Chondrocyte (in vitro differentiated cells): Measurements from ENCODE around the gene SUGCT. TPM values are rescaled to one million over a fixed set of nuclear protein-coding genes. Genes with fewer than 3 reads are reported as not detected.
A peak's percentile ranks its signal among the peaks of the same experiment; 100 is the strongest.

Experiments
- DNase-seq: peaks from one replicate; pipeline ENCODE4 v3.0.0; 2021; ENCODE audit warnings: mixed read lengths, low spot score
- H3K27ac Mint-ChIP-seq: one replicate; pipeline ENCODE4 v1.8.0; 2021; ENCODE audit warnings: mild to moderate bottlenecking, moderate library complexity, mixed read lengths; ENCODE audit not compliant: unreplicated experiment
- H3K27me3 Mint-ChIP-seq: 2 replicates; pipeline ENCODE4 v1.8.0; 2021; ENCODE audit warnings: low read depth, mixed read lengths
- H3K36me3 Mint-ChIP-seq: 2 replicates; pipeline ENCODE4 v1.8.0; 2021; ENCODE audit warnings: low read depth, mixed read lengths
- H3K4me1 Mint-ChIP-seq: 2 replicates; pipeline ENCODE4 v1.8.0; 2021; ENCODE audit warnings: low read depth, mild to moderate bottlenecking, mixed read lengths
- H3K4me3 Mint-ChIP-seq: one replicate; pipeline ENCODE4 v1.8.0; 2021; ENCODE audit warnings: mild to moderate bottlenecking, moderate library complexity, mixed read lengths; ENCODE audit not compliant: unreplicated experiment
- H3K9me3 Mint-ChIP-seq: 2 replicates; pipeline ENCODE4 v1.8.0; 2021; ENCODE audit warnings: low read depth, mixed read lengths
- total RNA-seq: library from RNA; stranded (reverse); gene quantifications from 3 replicates; pipeline ENCODE4 v1.2.1, GENCODE V29; 2021
- TF ChIP-seq, protein P1 (sequence below): fragments of 200-600 bp; sonication (generic); IDR thresholded peaks from 2 replicates; pipeline ENCODE4 v1.5.0; 2021; ENCODE audit warnings: antibody characterized with exemption, mild to moderate bottlenecking, moderate library complexity

SUGCT gene
- total RNA-seq, 1 donor from 2014 or later = 34.4 TPM

DNA sequence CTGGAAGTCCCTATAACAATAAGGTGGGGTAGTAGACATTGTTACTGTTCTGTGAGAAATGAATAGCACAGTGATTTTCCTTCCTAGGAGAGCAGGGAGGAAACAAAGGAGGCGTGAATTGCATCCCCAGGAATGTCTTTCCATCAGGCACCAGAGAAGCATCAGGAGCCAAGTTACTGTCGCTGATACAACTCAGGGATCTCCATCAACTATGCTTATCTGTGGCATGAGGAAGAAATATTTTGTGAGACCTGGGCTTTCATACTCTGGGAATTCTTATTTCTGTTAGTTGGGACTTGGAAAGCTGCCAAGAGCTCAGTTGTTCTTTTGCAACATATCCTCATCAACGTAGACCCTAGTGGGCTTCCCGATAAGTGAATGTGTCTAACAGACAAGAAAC lies 622.3 kb downstream of the SUGCT start:
- H3K9me3 Mint-ChIP-seq = no peaks in the 10 kb centered on the region
- peaks cover 2% of the 10 kb centered on the region for H3K36me3 Mint-ChIP-seq
- H3K27ac Mint-ChIP-seq = no peak overlapping the region
- no peak overlapping the region for H3K4me3 Mint-ChIP-seq
- DNase-seq = no peak
- TF ChIP-seq, protein P1, sequence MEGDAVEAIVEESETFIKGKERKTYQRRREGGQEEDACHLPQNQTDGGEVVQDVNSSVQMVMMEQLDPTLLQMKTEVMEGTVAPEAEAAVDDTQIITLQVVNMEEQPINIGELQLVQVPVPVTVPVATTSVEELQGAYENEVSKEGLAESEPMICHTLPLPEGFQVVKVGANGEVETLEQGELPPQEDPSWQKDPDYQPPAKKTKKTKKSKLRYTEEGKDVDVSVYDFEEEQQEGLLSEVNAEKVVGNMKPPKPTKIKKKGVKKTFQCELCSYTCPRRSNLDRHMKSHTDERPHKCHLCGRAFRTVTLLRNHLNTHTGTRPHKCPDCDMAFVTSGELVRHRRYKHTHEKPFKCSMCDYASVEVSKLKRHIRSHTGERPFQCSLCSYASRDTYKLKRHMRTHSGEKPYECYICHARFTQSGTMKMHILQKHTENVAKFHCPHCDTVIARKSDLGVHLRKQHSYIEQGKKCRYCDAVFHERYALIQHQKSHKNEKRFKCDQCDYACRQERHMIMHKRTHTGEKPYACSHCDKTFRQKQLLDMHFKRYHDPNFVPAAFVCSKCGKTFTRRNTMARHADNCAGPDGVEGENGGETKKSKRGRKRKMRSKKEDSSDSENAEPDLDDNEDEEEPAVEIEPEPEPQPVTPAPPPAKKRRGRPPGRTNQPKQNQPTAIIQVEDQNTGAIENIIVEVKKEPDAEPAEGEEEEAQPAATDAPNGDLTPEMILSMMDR = no peak
- H3K27me3 Mint-ChIP-seq = no peaks in the 10 kb centered on the region
- H3K4me1 Mint-ChIP-seq = peaks cover 53% of the 10 kb centered on the region

DNA sequence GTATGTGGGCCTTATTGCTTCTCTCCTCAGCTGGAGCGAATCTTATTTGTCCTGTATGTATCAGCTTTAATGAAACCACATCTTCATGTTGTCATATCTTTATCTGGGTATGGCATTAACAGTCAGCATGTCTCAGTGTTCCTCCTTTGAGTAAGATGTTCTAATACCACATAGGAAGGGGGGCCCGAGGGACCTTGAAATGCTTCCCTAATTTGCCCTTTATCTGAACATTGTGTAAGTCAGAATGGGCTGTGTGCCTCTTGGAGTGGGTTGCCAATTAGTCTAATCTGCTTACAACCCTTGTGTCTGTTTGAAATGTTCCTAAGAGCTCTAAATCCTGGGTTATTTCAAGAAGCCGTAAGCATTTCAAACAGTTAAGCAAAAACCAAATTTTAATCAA lies 623.8 kb downstream of the SUGCT start:
- Mint-ChIP-seq H3K36me3 (peaks cover 2% of the 10 kb centered on the region), H3K9me3 (no peaks in the 10 kb centered on the region), H3K27me3 (no peaks in the 10 kb centered on the region), H3K4me1 (peaks cover 53% of the 10 kb centered on the region), H3K27ac (no peak overlapping the region), H3K4me3 (no peak overlapping the region)
- no peak for DNase-seq
- TF ChIP-seq, protein P1 = no peak

DNA sequence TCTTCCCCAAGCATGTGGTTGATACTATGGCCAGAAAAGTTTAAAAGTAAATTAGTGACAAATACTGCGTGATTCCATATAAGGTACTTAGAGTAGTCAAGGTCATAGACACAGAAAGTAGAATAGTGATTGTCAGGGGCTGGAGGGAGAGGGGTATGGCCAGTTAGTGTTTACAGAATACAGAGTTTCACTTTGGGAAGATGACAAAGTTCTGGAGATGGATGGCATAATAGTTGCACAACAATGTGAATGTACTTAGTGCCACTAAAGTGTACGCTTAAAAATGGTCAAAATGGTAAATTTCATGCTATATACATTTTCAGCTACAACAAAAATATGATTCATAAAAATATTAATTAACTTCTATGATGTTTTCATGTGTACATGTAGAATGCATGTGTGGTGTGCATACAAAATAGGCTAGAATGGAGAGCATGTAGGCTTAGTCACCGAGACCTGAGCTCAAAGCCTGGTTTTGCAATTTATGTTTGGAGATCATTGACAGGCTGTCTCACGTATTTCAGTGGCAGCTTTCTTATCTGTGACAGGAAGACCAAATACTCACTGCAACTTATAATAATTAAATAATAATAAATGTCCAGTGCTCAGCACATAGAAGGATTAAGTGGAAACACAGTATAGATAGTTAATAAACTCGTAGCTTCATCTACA lies 625.6 kb downstream of the SUGCT start:
- TF ChIP-seq, protein P1 = no peak
- DNase-seq = no peak
- Mint-ChIP-seq H3K36me3 (peaks cover under 1% of the 10 kb centered on the region), H3K27me3 (no peaks in the 10 kb centered on the region), H3K4me1 (peaks cover 56% of the 10 kb centered on the region), H3K27ac (no peak overlapping the region), H3K9me3 (no peaks in the 10 kb centered on the region), H3K4me3 (no peak overlapping the region)

DNA sequence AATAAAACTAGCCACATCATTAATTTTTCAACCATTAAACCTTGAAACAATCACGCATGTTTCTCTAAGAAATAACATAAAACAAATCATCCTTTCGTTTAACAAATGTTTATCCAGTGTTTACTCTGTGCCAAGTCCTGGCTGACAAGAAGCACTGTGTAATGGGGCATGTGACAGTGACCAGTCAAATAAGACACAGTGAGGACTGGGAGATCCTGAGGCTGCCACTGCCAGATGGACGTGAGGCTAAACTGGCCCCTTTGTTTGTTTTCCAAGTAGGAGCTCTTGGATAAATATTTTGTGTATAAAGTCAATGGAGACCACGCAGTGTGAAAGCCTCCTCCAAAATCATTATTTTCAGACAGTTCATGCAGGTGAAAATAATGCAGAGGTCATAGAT lies 626.2 kb downstream of the SUGCT start:
- H3K27ac Mint-ChIP-seq = peak overlapping the region; percentile 6
- H3K36me3 Mint-ChIP-seq = no peaks in the 10 kb centered on the region
- H3K27me3 Mint-ChIP-seq = no peaks in the 10 kb centered on the region
- TF ChIP-seq, protein P1 = no peak
- H3K9me3 Mint-ChIP-seq = no peaks in the 10 kb centered on the region
- DNase-seq = no peak
- no peak overlapping the region for H3K4me3 Mint-ChIP-seq
- peaks cover 59% of the 10 kb centered on the region for H3K4me1 Mint-ChIP-seq

DNA sequence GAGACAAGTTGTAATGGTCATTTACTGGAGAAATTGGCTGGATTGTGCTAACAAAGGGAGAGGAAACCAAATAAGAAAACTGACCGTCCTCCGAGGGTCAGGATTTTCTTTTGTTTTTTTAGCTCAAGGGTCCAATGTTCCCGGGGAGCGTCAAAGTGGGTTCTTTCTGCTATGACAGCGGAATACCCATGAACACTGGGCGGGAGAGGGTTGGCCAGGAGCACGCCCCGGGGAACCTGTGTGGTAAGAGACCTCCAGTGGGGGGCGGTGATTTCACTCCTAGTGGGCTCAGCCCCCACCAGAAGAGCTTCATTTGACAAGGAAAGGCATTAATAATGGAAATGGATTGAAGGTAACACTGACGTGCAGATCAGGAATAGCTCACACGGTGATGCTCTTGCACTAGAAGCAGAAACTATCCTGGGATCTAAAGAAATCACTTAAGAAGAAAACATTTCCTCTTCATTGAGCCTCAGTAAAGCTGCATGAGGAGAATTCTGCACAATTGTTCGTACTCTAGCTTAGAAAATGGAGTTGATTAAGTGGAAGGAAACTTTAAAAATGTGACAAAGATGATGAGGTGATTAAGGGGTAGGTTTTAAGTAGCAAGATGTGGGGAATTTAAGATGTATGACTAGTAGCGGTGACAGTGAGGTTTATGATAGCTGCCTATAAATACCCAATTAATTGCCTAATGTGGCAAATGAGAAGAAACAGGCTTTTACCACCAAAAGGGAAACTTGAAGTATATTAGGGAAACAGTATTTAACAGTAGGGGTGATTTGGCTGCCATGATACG lies 627.2 kb downstream of the SUGCT start:
- peak overlapping the region; percentile 68 for H3K27ac Mint-ChIP-seq
- no peaks in the 10 kb centered on the region for H3K36me3 Mint-ChIP-seq
- no peaks in the 10 kb centered on the region for H3K9me3 Mint-ChIP-seq
- H3K4me1 Mint-ChIP-seq = peaks cover 56% of the 10 kb centered on the region
- no peaks in the 10 kb centered on the region for H3K27me3 Mint-ChIP-seq
- no peak for DNase-seq
- TF ChIP-seq, protein P1 = peak; percentile 58
- no peak overlapping the region for H3K4me3 Mint-ChIP-seq
